ENCODE results near the gene ACTN4. TPM values are rescaled to one million over a fixed set of nuclear protein-coding genes. Genes with fewer than 3 reads are reported as not detected.

The ACTN4 gene
- total RNA-seq, 1 experiment from 2014 or later: 3,297 TPM

GRCh38 chr19:38687837-38688378 is 40.5 kb downstream of the ACTN4 start:
- in situ Hi-C loops (cut with HindIII; ENCODE audit: low pct_unique_long_range_greater_than_20kb, low sequenced_read_pairs) (no loop called here), intact Hi-C loops (cut with micrococcal nuclease; ENCODE audit: unreplicated experiment) (no loop called here)
- POLR2A ChIA-PET: interaction anchor here (0.6 to 0.8 kb wide), 4 partner anchors 17 to 903 kb away, joined by 3 to 5 read pairs (median 4); no protein-coding TSS in a partner anchor
- ATAC-seq (no peak), DNase-seq (ENCODE audit: low read depth, low spot score) (no peak)
- Histone ChIP-seq H3K4me3 (ENCODE audit: low read depth in 2 of 2, low read length in 2 of 2) (no peak overlapping the region), H3K36me3 (ENCODE audit: control insufficient read depth, insufficient read depth, low read length) (no peaks in the 10 kb centered on the region), H3K27me3 (ENCODE audit: control insufficient read depth, insufficient read depth, low read length) (no peaks in the 10 kb centered on the region), H3K9me3 (ENCODE audit: control insufficient read depth, insufficient read depth, low read depth, low read length) (no peaks in the 10 kb centered on the region; the same call in 1 of the 2 replicates), H3K4me1 (ENCODE audit: control insufficient read depth, insufficient read depth, low read length) (peaks cover 100% of the 10 kb centered on the region), H3K27ac (ENCODE audit: low read length) (peak overlapping the region; percentile 98)
- TSS peak; percentile 33 for BruUV-seq (replicated peaks)
- CTCF ChIA-PET: interaction anchor here (0.6 to 0.7 kb wide), 3 partner anchors 24 to 72 kb away, joined by 3 to 5 read pairs (median 3); no protein-coding TSS in a partner anchor
- TF ChIP-seq TCF7L2 (IDR thresholded peaks at IDR 0.05; ENCODE audit: low read depth, low read length) (no peak), POLR2AphosphoS5 (IDR thresholded peaks at IDR 0.05; ENCODE audit: low read depth, low read length) (no peak)
- TF ChIP-seq, protein P1, sequence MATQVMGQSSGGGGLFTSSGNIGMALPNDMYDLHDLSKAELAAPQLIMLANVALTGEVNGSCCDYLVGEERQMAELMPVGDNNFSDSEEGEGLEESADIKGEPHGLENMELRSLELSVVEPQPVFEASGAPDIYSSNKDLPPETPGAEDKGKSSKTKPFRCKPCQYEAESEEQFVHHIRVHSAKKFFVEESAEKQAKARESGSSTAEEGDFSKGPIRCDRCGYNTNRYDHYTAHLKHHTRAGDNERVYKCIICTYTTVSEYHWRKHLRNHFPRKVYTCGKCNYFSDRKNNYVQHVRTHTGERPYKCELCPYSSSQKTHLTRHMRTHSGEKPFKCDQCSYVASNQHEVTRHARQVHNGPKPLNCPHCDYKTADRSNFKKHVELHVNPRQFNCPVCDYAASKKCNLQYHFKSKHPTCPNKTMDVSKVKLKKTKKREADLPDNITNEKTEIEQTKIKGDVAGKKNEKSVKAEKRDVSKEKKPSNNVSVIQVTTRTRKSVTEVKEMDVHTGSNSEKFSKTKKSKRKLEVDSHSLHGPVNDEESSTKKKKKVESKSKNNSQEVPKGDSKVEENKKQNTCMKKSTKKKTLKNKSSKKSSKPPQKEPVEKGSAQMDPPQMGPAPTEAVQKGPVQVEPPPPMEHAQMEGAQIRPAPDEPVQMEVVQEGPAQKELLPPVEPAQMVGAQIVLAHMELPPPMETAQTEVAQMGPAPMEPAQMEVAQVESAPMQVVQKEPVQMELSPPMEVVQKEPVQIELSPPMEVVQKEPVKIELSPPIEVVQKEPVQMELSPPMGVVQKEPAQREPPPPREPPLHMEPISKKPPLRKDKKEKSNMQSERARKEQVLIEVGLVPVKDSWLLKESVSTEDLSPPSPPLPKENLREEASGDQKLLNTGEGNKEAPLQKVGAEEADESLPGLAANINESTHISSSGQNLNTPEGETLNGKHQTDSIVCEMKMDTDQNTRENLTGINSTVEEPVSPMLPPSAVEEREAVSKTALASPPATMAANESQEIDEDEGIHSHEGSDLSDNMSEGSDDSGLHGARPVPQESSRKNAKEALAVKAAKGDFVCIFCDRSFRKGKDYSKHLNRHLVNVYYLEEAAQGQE (IDR thresholded peaks at IDR 0.05; ENCODE audit: insufficient read depth in 1 of 2, low read depth in 2 of 2, low read length in 1 of 2): no peak
- TF ChIP-seq, protein P2, sequence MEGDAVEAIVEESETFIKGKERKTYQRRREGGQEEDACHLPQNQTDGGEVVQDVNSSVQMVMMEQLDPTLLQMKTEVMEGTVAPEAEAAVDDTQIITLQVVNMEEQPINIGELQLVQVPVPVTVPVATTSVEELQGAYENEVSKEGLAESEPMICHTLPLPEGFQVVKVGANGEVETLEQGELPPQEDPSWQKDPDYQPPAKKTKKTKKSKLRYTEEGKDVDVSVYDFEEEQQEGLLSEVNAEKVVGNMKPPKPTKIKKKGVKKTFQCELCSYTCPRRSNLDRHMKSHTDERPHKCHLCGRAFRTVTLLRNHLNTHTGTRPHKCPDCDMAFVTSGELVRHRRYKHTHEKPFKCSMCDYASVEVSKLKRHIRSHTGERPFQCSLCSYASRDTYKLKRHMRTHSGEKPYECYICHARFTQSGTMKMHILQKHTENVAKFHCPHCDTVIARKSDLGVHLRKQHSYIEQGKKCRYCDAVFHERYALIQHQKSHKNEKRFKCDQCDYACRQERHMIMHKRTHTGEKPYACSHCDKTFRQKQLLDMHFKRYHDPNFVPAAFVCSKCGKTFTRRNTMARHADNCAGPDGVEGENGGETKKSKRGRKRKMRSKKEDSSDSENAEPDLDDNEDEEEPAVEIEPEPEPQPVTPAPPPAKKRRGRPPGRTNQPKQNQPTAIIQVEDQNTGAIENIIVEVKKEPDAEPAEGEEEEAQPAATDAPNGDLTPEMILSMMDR (IDR thresholded peaks at IDR 0.05): no peak

DNA sequence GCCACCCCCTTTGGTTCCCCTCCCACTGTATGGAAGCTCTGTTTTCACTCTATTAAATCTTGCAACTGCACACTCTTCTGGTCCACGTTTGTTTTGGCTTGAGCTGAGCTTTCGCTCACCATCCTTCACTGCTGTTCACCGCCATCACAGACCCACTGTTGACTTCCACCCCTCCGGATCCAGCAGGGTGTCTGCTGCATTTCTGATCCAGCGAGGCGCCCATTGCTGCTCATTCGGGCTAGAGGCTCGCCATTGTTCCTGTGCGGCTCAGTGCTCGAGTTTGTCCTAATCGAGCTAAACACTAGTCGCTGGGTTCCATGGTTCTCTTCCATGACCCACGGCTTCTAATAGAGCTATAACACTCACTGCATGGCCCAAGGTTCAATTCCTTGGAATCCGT is 42.7 kb downstream of the ACTN4 start:
- Histone ChIP-seq H3K4me3 (ENCODE audit: low read depth in 2 of 2, low read length in 2 of 2) (no peak overlapping the region), H3K9me3 (ENCODE audit: control insufficient read depth, insufficient read depth, low read depth, low read length) (no peaks in the 10 kb centered on the region), H3K36me3 (ENCODE audit: control insufficient read depth, insufficient read depth, low read length) (no peaks in the 10 kb centered on the region), H3K27me3 (ENCODE audit: control insufficient read depth, insufficient read depth, low read length) (no peaks in the 10 kb centered on the region), H3K27ac (ENCODE audit: low read length) (peak overlapping the region; percentile 98), H3K4me1 (ENCODE audit: control insufficient read depth, insufficient read depth, low read length) (peaks cover 100% of the 10 kb centered on the region)
- ATAC-seq (no peak), DNase-seq (ENCODE audit: low read depth, low spot score) (no peak)
- no TSS peak for BruUV-seq (replicated peaks)
- TF ChIP-seq POLR2AphosphoS5 (IDR thresholded peaks at IDR 0.05; ENCODE audit: low read depth, low read length): no peak
- TF ChIP-seq TCF7L2 (IDR thresholded peaks at IDR 0.05; ENCODE audit: low read depth, low read length): no peak
- no peak for TF ChIP-seq SIN3A (IDR thresholded peaks at IDR 0.05; ENCODE audit: borderline replicate concordance, insufficient read depth, low read depth, low read length)
- TF ChIP-seq, protein P1 (IDR thresholded peaks at IDR 0.05; ENCODE audit: insufficient read depth in 1 of 2, low read depth in 2 of 2, low read length in 1 of 2): no peak
- TF ChIP-seq, protein P2 (IDR thresholded peaks at IDR 0.05): no peak
- in situ Hi-C loops (cut with HindIII; ENCODE audit: low pct_unique_long_range_greater_than_20kb, low sequenced_read_pairs): no loop called here
- ChIA-PET POLR2A (interaction anchor here (0.6 to 1.6 kb wide), 5 partner anchors 12 to 630 kb away, joined by 3 to 7 read pairs (median 4); partner anchors contain the start of gene LRFN1), CTCF (interaction anchor here (0.9 kb wide), 1 partner anchor 137 kb away, joined by 3 read pairs; no protein-coding TSS in a partner anchor)
- intact Hi-C loops (cut with micrococcal nuclease; ENCODE audit: unreplicated experiment): loop anchor here (5.0 kb wide), 1 partner anchor 33 kb away; no protein-coding TSS in a partner anchor

All from Panc1 (cell line).